ENCODE measurements around the gene WDR70. TPM values are rescaled to one million over a fixed set of nuclear protein-coding genes. Genes with fewer than 3 reads are reported as not detected.
"Not testable (repeated sequence)": the region's sequence is repeated elsewhere in the genome, so short reads cannot be mapped to it uniquely, and the experiment has no call there.

WDR70 gene
- total RNA-seq, 1 experiment from 2014 or later = 35.0 TPM

DNA sequence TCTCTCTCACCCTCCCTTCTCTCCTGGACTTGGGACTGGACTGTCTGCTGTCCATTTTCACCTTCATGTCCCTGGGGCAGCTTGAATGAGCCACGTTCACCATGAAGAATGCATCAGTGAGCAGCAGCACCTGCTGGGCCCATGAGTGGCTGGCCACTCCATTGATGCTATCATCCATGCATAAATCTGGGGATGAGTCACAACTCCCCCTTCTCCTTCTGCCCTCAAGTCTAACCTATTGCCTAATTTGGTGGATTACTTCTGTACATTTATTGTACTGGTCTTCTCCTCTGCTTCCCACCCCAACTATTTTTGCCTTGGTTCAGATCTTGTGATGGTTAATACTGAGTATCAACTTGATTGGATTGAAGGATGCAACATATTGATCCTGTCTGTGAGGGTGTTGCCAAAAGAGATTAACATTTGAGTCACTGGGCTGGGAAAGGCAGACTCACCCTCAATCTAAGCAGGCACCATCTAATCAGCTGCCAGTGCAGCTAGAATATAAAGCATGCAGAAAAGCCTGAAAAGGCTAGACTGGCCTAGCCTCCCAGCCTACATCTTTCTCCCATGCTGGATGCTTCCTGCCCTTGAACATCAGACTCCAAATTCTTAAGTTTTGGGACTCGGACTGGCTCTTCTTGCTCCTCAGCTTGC is 414.0 kb downstream of the WDR70 start:
- no peak for ATAC-seq
- CTCF ChIA-PET = interaction anchor here (1.0 kb wide), 1 partner anchor 18 kb away, joined by 3 read pairs; no protein-coding TSS in a partner anchor
- Mint-ChIP-seq H3K27me3 (ENCODE audit: low read depth) (peaks cover 3% of the 10 kb centered on the region; the same call in 1 of the 2 replicates), H3K4me1 (no peaks in the 10 kb centered on the region), H3K9me3 (peaks cover 71% of the 10 kb centered on the region), H3K27ac (no peak overlapping the region), H3K36me3 (peaks cover 42% of the 10 kb centered on the region), H3K4me3 (no peak overlapping the region)
- POLR2A ChIA-PET = no interaction called here
- no peak for DNase-seq (ENCODE audit: low spot score)
- TF ChIP-seq ZNF138 (CRISPR knock-in tag; conservative IDR thresholded peaks at IDR 0.05) = no peak
- TF ChIP-seq AR (CRISPR knock-in tag; IDR thresholded peaks at IDR 0.05) = no peak
- TF ChIP-seq, protein P1, sequence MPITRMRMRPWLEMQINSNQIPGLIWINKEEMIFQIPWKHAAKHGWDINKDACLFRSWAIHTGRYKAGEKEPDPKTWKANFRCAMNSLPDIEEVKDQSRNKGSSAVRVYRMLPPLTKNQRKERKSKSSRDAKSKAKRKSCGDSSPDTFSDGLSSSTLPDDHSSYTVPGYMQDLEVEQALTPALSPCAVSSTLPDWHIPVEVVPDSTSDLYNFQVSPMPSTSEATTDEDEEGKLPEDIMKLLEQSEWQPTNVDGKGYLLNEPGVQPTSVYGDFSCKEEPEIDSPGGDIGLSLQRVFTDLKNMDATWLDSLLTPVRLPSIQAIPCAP (CRISPR knock-in tag; IDR thresholded peaks at IDR 0.05) = no peak
- no peak for TF ChIP-seq MAX (CRISPR knock-in tag; IDR thresholded peaks at IDR 0.05)
- no peak for TF ChIP-seq ATF3 (CRISPR knock-in tag; conservative IDR thresholded peaks at IDR 0.05)
- TF ChIP-seq USF1 (CRISPR knock-in tag; IDR thresholded peaks at IDR 0.05) = no peak

- H3K4me1 Mint-ChIP-seq; H3K27ac Mint-ChIP-seq; H3K27me3 Mint-ChIP-seq (ENCODE audit: low read depth); CTCF ChIA-PET; H3K4me3 Mint-ChIP-seq; ATAC-seq; POLR2A ChIA-PET; DNase-seq (ENCODE audit: low spot score): not testable (repeated sequence)
- peaks cover 42% of the 10 kb centered on the region for H3K36me3 Mint-ChIP-seq
- peaks cover 69% of the 10 kb centered on the region for H3K9me3 Mint-ChIP-seq
Measured at GRCh38 chr5:37795292-37795691, 416.2 kb downstream of the WDR70 start.

GRCh38 chr5:37796435-37796834 is 417.3 kb downstream of the WDR70 start:
- H3K36me3 Mint-ChIP-seq = peaks cover 41% of the 10 kb centered on the region
- DNase-seq (ENCODE audit: low spot score); ATAC-seq; H3K4me3 Mint-ChIP-seq; H3K27ac Mint-ChIP-seq; POLR2A ChIA-PET; H3K27me3 Mint-ChIP-seq (ENCODE audit: low read depth); CTCF ChIA-PET; H3K4me1 Mint-ChIP-seq: not testable (repeated sequence)
- peaks cover 69% of the 10 kb centered on the region for H3K9me3 Mint-ChIP-seq

DNA sequence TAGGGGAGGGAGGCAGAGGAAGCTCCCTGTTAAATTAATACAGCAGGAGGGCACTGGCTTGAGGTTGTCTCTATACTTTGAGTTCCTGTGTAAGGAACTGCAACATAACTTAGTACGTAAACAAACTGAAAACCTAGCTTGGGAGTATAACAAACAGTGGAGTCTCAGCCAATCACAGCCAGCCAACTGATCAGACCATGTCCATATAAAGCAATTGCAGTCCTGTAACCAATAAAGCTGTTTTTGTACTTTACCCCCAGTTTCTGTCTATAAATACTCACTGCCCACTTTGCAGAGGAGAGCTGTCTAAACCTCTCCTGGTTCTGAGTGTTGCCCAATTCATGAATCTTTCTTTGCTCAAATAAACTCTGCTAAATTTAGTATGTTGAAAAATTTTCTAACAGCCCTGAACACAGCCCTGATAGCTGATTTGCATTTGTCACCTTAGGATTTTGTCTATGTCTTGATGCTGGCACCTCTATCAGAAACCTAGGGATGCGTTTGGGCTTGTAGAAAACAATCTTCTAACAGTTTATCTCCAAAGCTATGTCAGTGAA is 420.8 kb downstream of the WDR70 start:
- no peak for DNase-seq (ENCODE audit: low spot score)
- Mint-ChIP-seq H3K27me3 (ENCODE audit: low read depth) (peaks cover 3% of the 10 kb centered on the region; the same call in 1 of the 2 replicates), H3K4me3 (no peak overlapping the region), H3K36me3 (peaks cover 13% of the 10 kb centered on the region), H3K9me3 (peaks cover 36% of the 10 kb centered on the region), H3K4me1 (no peaks in the 10 kb centered on the region), H3K27ac (no peak overlapping the region)
- no peak for ATAC-seq
- ChIA-PET CTCF (interaction anchor here (1.0 to 1.2 kb wide), 2 partner anchors 11 to 76 kb away, joined by 3 read pairs; no protein-coding TSS in a partner anchor), POLR2A (no interaction called here)
- no peak for TF ChIP-seq MYBL2 (CRISPR knock-in tag; IDR thresholded peaks at IDR 0.05)
- TF ChIP-seq, protein P2, sequence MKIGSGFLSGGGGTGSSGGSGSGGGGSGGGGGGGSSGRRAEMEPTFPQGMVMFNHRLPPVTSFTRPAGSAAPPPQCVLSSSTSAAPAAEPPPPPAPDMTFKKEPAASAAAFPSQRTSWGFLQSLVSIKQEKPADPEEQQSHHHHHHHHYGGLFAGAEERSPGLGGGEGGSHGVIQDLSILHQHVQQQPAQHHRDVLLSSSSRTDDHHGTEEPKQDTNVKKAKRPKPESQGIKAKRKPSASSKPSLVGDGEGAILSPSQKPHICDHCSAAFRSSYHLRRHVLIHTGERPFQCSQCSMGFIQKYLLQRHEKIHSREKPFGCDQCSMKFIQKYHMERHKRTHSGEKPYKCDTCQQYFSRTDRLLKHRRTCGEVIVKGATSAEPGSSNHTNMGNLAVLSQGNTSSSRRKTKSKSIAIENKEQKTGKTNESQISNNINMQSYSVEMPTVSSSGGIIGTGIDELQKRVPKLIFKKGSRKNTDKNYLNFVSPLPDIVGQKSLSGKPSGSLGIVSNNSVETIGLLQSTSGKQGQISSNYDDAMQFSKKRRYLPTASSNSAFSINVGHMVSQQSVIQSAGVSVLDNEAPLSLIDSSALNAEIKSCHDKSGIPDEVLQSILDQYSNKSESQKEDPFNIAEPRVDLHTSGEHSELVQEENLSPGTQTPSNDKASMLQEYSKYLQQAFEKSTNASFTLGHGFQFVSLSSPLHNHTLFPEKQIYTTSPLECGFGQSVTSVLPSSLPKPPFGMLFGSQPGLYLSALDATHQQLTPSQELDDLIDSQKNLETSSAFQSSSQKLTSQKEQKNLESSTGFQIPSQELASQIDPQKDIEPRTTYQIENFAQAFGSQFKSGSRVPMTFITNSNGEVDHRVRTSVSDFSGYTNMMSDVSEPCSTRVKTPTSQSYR (CRISPR knock-in tag; IDR thresholded peaks at IDR 0.05) = no peak
- no peak for TF ChIP-seq CBFB (CRISPR knock-in tag; IDR thresholded peaks at IDR 0.05; ENCODE audit: low read depth)
- TF ChIP-seq, protein P3, sequence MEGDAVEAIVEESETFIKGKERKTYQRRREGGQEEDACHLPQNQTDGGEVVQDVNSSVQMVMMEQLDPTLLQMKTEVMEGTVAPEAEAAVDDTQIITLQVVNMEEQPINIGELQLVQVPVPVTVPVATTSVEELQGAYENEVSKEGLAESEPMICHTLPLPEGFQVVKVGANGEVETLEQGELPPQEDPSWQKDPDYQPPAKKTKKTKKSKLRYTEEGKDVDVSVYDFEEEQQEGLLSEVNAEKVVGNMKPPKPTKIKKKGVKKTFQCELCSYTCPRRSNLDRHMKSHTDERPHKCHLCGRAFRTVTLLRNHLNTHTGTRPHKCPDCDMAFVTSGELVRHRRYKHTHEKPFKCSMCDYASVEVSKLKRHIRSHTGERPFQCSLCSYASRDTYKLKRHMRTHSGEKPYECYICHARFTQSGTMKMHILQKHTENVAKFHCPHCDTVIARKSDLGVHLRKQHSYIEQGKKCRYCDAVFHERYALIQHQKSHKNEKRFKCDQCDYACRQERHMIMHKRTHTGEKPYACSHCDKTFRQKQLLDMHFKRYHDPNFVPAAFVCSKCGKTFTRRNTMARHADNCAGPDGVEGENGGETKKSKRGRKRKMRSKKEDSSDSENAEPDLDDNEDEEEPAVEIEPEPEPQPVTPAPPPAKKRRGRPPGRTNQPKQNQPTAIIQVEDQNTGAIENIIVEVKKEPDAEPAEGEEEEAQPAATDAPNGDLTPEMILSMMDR (IDR thresholded peaks at IDR 0.05) = no peak
- no peak for TF ChIP-seq NR3C1 (CRISPR knock-in tag; conservative IDR thresholded peaks at IDR 0.05; ENCODE audit: low read depth)
- no peak for TF ChIP-seq ZNF219 (CRISPR knock-in tag; IDR thresholded peaks at IDR 0.05; ENCODE audit: borderline replicate concordance)
- TF ChIP-seq, protein P4, sequence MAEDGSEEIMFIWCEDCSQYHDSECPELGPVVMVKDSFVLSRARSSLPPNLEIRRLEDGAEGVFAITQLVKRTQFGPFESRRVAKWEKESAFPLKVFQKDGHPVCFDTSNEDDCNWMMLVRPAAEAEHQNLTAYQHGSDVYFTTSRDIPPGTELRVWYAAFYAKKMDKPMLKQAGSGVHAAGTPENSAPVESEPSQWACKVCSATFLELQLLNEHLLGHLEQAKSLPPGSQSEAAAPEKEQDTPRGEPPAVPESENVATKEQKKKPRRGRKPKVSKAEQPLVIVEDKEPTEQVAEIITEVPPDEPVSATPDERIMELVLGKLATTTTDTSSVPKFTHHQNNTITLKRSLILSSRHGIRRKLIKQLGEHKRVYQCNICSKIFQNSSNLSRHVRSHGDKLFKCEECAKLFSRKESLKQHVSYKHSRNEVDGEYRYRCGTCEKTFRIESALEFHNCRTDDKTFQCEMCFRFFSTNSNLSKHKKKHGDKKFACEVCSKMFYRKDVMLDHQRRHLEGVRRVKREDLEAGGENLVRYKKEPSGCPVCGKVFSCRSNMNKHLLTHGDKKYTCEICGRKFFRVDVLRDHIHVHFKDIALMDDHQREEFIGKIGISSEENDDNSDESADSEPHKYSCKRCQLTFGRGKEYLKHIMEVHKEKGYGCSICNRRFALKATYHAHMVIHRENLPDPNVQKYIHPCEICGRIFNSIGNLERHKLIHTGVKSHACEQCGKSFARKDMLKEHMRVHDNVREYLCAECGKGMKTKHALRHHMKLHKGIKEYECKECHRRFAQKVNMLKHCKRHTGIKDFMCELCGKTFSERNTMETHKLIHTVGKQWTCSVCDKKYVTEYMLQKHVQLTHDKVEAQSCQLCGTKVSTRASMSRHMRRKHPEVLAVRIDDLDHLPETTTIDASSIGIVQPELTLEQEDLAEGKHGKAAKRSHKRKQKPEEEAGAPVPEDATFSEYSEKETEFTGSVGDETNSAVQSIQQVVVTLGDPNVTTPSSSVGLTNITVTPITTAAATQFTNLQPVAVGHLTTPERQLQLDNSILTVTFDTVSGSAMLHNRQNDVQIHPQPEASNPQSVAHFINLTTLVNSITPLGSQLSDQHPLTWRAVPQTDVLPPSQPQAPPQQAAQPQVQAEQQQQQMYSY (CRISPR knock-in tag; IDR thresholded peaks at IDR 0.05) = no peak

Measured in WTC11 (cell line).